ENCODE results near the gene SAPCD2. TPM values are rescaled to one million over a fixed set of nuclear protein-coding genes. Genes with fewer than 3 reads are reported as not detected.

The SAPCD2 gene
- total and polyA plus RNA-seq, 2 of the 8 experiments (the other 6 are each of a cell fraction or from before 2014, with no cell fraction given), result 12.7 to 32.1 TPM

DNA sequence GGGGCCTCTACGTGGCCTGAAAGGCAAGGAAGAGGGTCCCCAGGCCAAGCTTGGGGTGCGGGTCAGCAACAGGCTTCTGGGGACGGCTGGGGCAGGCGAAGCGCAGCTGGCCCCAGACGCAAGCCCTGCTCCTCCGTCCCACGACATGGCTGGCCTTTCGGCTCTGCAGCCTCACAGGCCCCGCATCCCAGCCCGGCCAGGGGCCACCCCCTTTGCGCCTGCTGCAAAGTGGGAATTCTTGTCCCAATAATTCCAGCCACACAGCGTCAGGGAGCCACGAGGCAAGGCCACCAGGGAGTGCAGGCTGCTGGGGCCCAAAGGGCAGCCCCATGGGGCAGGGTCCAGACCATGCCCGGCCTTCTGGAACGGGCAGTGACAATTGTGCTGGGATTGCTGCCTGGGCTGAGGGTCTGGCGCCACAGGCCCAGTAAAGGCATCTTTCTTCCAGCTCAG lies 15.4 kb downstream of the SAPCD2 start:
- CTCF ChIA-PET (ENCODE audit: partially characterized antibody), result interaction anchor here (0.6 to 8.6 kb wide), 12 partner anchors 8 to 508 kb away, joined by 3 to 156 read pairs (median 4); partner anchors contain the start of genes NPDC1, RNF224 and SAPCD2

More for the DNA sequence above, 15.4 kb downstream of the SAPCD2 start:
- Histone ChIP-seq H3K27ac (ENCODE audit: low read depth, low read length) (no peak overlapping the region), H3K18ac (ENCODE audit: extremely low read depth, low read length) (no peak overlapping the region; the same call in 1 of the 2 replicates), H2AK5ac (ENCODE audit: low read depth, low read length) (peak overlapping the region; percentile 75; the same call in 1 of the 2 replicates), H3K79me1 (ENCODE audit: low read depth, low read length) (no peaks in the 10 kb centered on the region), H3K4me3 (ENCODE audit: extremely low read depth in 1 of 4, insufficient read depth in 2 of 4, low read depth in 3 of 4, low read length in 4 of 4) (peak overlapping the region in 1 of 4 experiments; percentile 65; a peak in 2 of 8 replicates), H3K4me2 (ENCODE audit: insufficient read depth in 1 of 2, low read depth in 2 of 2, low read length in 2 of 2) (peak overlapping the region; percentile 62 to 65; a peak in 3 of 4 replicates), H3K27me3 (replicated peaks in 1 of 4; ENCODE audit: control insufficient read depth in 3 of 4, extremely low read depth in 1 of 4, insufficient read depth in 3 of 4, low read length in 3 of 4) (peaks cover 10 to 52% (median 41%) of the 10 kb centered on the region in 4 experiments), H4K5ac (ENCODE audit: insufficient read length, low read depth, low read length) (no peak overlapping the region), H2AFZ (ENCODE audit: low read length) (no peak overlapping the region), H3K9me3 (ENCODE audit: insufficient read depth in 2 of 2, low read depth in 1 of 2, low read length in 1 of 2) (no peaks in the 10 kb centered on the region), H3K14ac (ENCODE audit: insufficient read length) (no peak overlapping the region), H2BK20ac (ENCODE audit: low read length) (no peak overlapping the region), H4K91ac (replicated peaks; ENCODE audit: insufficient read length, low read length) (no peak overlapping the region), H3K23me2 (ENCODE audit: low read depth, low read length) (peaks cover 9% of the 10 kb centered on the region; the same call in 1 of the 2 replicates), H2BK120ac (replicated peaks; ENCODE audit: low read depth, low read length) (no peak overlapping the region), H3K23ac (ENCODE audit: insufficient read length) (no peak overlapping the region), H2BK12ac (ENCODE audit: low read depth, low read length) (peak overlapping the region; percentile 75; the same call in 1 of the 2 replicates), H3K4ac (replicated peaks; ENCODE audit: insufficient read length, low read depth, low read length) (no peak overlapping the region), H4K8ac (ENCODE audit: extremely low read depth, insufficient read depth, low read length) (no peak overlapping the region), H2BK5ac (ENCODE audit: low read depth, low read length) (no peak overlapping the region), H3K56ac (replicated peaks; ENCODE audit: insufficient read length, low read depth, low read length) (no peak overlapping the region), H4K20me1 (replicated peaks in 1 of 2; ENCODE audit: control insufficient read depth in 1 of 2, insufficient read depth in 2 of 2, low read length in 2 of 2) (peaks cover 0 to 2% of the 10 kb centered on the region in 2 experiments), H3K9ac (replicated peaks in 1 of 4; ENCODE audit: extremely low read depth in 1 of 4, low read depth in 3 of 4, low read length in 3 of 4) (no peak overlapping the region), H2BK15ac (ENCODE audit: low read length) (peak overlapping the region; percentile 88; the same call in 1 of the 2 replicates), H3K36me3 (ENCODE audit: control insufficient read depth in 2 of 4, insufficient read depth in 4 of 4, low read length in 3 of 4) (no peaks in the 10 kb centered on the region), H3K4me1 (replicated peaks in 1 of 4; ENCODE audit: control insufficient read depth in 3 of 4, insufficient read depth in 4 of 4, low read length in 3 of 4) (peaks cover 0 to 18% (median 11%) of the 10 kb centered on the region in 4 experiments; a peak in 5 of 7 replicates), H3K79me2 (ENCODE audit: control insufficient read depth in 1 of 2, insufficient read depth in 2 of 2, low read length in 2 of 2) (no peaks in the 10 kb centered on the region)
- FAIRE-seq (no peak), DNase-seq (ENCODE audit: low read depth in 1 of 2, low spot score in 2 of 2) (no peak)
- TF ChIP-seq CBX8 (IDR thresholded peaks at IDR 0.05; ENCODE audit: borderline replicate concordance, low read depth, low read length) (no peak), SIRT6 (IDR thresholded peaks at IDR 0.05; ENCODE audit: low read length) (no peak), RFX5 (IDR thresholded peaks at IDR 0.05; ENCODE audit: borderline replicate concordance, low read depth, low read length) (no peak), EP300 (IDR thresholded peaks at IDR 0.05; ENCODE audit: borderline replicate concordance in 1 of 2, low read depth in 2 of 2, low read length in 2 of 2) (no peak)
- WGBS, 2 experiments (ENCODE audit: extremely low coverage in 1 of 2, insufficient coverage in 1 of 2, insufficient read length in 1 of 2, insufficient replicate concordance in 2 of 2, low coverage in 1 of 2, low lambda C conversion rate in 2 of 2, missing lambda C conversion rate in 1 of 2), result 88% methylated on average over 10 of the region's 17 CpGs; no CpG with 5 or more reads in 1 of the 2 experiments
- POLR2A ChIA-PET (ENCODE audit: partially characterized antibody), result interaction anchor here (0.9 to 1.4 kb wide), 5 partner anchors 9 to 20 kb away, joined by 3 to 5 read pairs (median 3); partner anchors contain the start of gene SAPCD2
